Heart left ventricle (tissue), 16 donors: Measurements from ENCODE around the gene MFN1. TPM values are rescaled to one million over a fixed set of nuclear protein-coding genes. Genes with fewer than 3 reads are reported as not detected.

Source experiments
- ATAC-seq, 4 donors: fragments of 200-7000 bp; cut with Tn5 transposase; one replicate each; pipeline ENCODE4 v1.9.1; 2020 to 2022; ENCODE audit warnings: moderate library complexity in 4 of 4, mild to moderate bottlenecking in 3 of 4, moderate number of reproducible peaks in 1 of 4
- DNase-seq, 5 donors: peaks; one replicate each; pipeline ENCODE4 v3.0.0-alpha.2; 2020
- H3K27ac ChIP-seq, 12 donors: fragments of 200-600 bp; sonication (generic) in 4 of 12; one replicate each; pipeline versions ENCODE4 v1.5.0 to v1.8.0; 2016 to 2022; ENCODE audit warnings: mild to moderate bottlenecking in 2 of 12
- H3K27me3 ChIP-seq, 9 donors: fragments of 200-600 bp; sonication (generic) in 2 of 9; one replicate each; pipeline versions ENCODE4 v1.5.1 to v1.8.0; 2016 to 2022; ENCODE audit warnings: mild to moderate bottlenecking in 3 of 9
- H3K36me3 ChIP-seq, 9 donors: fragments of 200-600 bp; sonication (generic) in 2 of 9; one replicate each; pipeline versions ENCODE4 v1.5.0 to v1.8.0; 2018 to 2022; ENCODE audit warnings: mild to moderate bottlenecking in 2 of 9
- H3K4me1 ChIP-seq, 12 donors: fragments of 200-600 bp; sonication (generic) in 4 of 12; one replicate each; pipeline versions ENCODE4 v1.5.0 to v1.8.0; 2016 to 2022; ENCODE audit warnings: mild to moderate bottlenecking in 3 of 12
- H3K4me3 ChIP-seq, 12 donors: fragments of 200-600 bp; sonication (generic) in 4 of 12; one replicate each; pipeline versions ENCODE4 v1.5.0 to v1.8.0; 2017 to 2022; ENCODE audit warnings: mild to moderate bottlenecking in 9 of 12, moderate library complexity in 4 of 12
- H3K9me3 ChIP-seq, 12 donors: fragments of 200-600 bp; sonication (generic) in 4 of 12; one replicate each; pipeline versions ENCODE4 v1.5.0 to v1.8.0; 2016 to 2022; ENCODE audit warnings: mild to moderate bottlenecking in 1 of 12
- CTCF ChIP-seq, 12 donors: fragments of 200-600 bp; sonication (generic) in 4 of 12; IDR thresholded peaks; one replicate each; pipeline versions ENCODE4 v1.5.0 to v1.8.0; 2018 to 2022; ENCODE audit warnings: antibody characterized with exemption in 12 of 12, mild to moderate bottlenecking in 5 of 12
- POLR2A ChIP-seq, 2 donors: fragments of 450-650 bp; IDR thresholded peaks; one replicate each; pipeline ENCODE4 v1.6.1; 2017; ENCODE audit warnings: antibody characterized with exemption in 2 of 2, mild to moderate bottlenecking in 2 of 2, moderate library complexity in 2 of 2
- WGBS, 4 donors: extraction: QIAGEN DNeasy Blood & Tissue Kit in 2 of 4; methylation state at CpG; one replicate each; pipeline versions ENCODE4 v1.1.5 to v1.1.7; 2013 to 2018; 5-methylcytosine and 5-hydroxymethylcytosine counted together
- intact Hi-C, 10 donors: fragments of 100-400 bp; cut with DNase I; formaldehyde crosslinking; loops; one replicate each; pipeline versions ENCODE4 v1.11.1 to v1.14.2; 2022
- polyA plus RNA-seq, 2 donors: library from polyadenylated mRNA; stranded (reverse); fragments of 200-250 nt; gene quantifications; one replicate each; pipeline ENCODE4 v1.2.3, GENCODE V29; 2013
- total RNA-seq, 9 donors: library from RNA; depleted of rRNA in 2 of 9; stranded (reverse); fragments of >200 nt in 2 of 9; fragmentation: NEBNext Ultra II Directional in 3 of 9; extraction: Animal tissue kit (Norgen Biotek cat#: 25700) in 3 of 9; gene quantifications; one replicate each; pipeline versions ENCODE4 v1.1.0 to v1.2.4, GENCODE V29; 2016 to 2023
- donor health status: ischemic (EF 13 %, LVEDD 7.1; RV severe dilation, severe dysfunction).
- donor health status: healthy with polysubstance abuse.
- donor health status: DM: no; HTN: yes; CAD: no.
- donor health status: DM: no; HTN: no; CAD: no.
- donor health status: ischemic (EF 25% LVEDD 6.9; RV normal size, moderate dysfunction).
- donor health status: ischemic (EF 25% LVEDD 5.7; RV mildly dilated, moderate dysfunction).
- donor health status: healthy.
- donor health status: DM: yes; HTN: yes; CAD: no.
- donor health status: ischemic (EF 35%, LVEDD 5.7; RV mildly dilated, moderate dysfunction).
- donor health status: nonischemic (EF 11% LVEDD 7.7; RV severe dilation, severe dysfunction).
- donor health status: DM: yes; HTN: yes; CAD: no.
- donor health status: PGD.
- donor health status: ischemic (EF 29% LVEDD 5.4; RV normal size, mild dysfunction).
- donor health status: nonischemic (EF 23%, LVEDD 6.1; RV moderate dilation, normal function).

MFN1 gene
- total and polyA plus RNA-seq, 11 donors, result 10.8 to 78.0 (median 52.6) TPM

DNA sequence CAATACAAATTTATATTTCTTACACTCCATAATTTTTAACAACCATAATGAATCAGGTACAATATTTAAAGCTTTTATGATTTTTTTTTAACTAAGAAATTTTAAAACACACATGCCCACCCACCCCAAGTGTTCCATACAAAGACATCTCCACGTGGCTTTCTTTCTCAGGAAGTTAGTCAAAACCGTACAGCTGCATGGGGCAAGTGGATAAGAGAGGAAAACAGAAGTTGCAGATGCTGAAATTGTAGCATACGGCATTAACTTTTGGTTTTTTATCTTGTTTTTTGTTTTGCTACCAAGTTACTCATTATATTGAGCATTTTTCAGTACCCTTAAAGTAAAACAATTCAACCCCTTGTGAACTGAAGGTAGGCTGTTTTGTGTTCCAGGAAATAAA, 89.0 kb downstream of the MFN1 start:
- Histone ChIP-seq H3K9me3 (no peaks in the 10 kb centered on the region), H3K27me3 (no peaks in the 10 kb centered on the region), H3K4me1 (peaks cover 0 to 76% (median 24%) of the 10 kb centered on the region in 12 donors), H3K4me3 (no peak overlapping the region), H3K36me3 (peaks cover 0 to 15% (median 0%) of the 10 kb centered on the region in 9 donors), H3K27ac (peak overlapping the region in 1 of 12 donors; percentile 69)
- intact Hi-C loops, result no loop called here
- DNase-seq (no peak), ATAC-seq (no peak)
- WGBS, 4 donors, result 40 to 49% (median 47%) methylated on average over 3 of the region's 3 CpGs
- TF ChIP-seq CTCF (IDR thresholded peaks at IDR 0.05), result no peak
- TF ChIP-seq POLR2A (IDR thresholded peaks at IDR 0.05), result no peak

GRCh38 chr3:179438841-179439240, 91.3 kb downstream of the MFN1 start:
- DNase-seq (no peak), ATAC-seq (no peak)
- intact Hi-C loops, result no loop called here
- H3K4me1 ChIP-seq, result peaks cover 0 to 54% (median 8%) of the 10 kb centered on the region in 12 donors
- H3K27ac ChIP-seq, result peak overlapping the region in 1 of 12 donors; percentile 5
- H3K27me3 ChIP-seq, result no peaks in the 10 kb centered on the region
- TF ChIP-seq CTCF (IDR thresholded peaks at IDR 0.05) (no peak), POLR2A (IDR thresholded peaks at IDR 0.05) (no peak)
- WGBS, 4 donors, result 67 to 78% (median 76%) methylated on average over 5 of the region's 5 CpGs
- H3K9me3 ChIP-seq, result no peaks in the 10 kb centered on the region
- no peak overlapping the region for H3K4me3 ChIP-seq
- H3K36me3 ChIP-seq, result peaks cover 0 to 22% (median 0%) of the 10 kb centered on the region in 9 donors

Other genes with a start within 250 kb of the MFN1 start
- gene PIK3CA, start 199.4 kb upstream of the MFN1 start, total RNA-seq, result 10 to 100 TPM; 13.9 to 28.0 (median 21.4) TPM
- gene PIK3CA, start 199.4 kb upstream of the MFN1 start, polyA plus RNA-seq, result 10 to 100 TPM in 1 of 2 donors, 1 to 10 TPM in 1; 3.1 to 10.5 TPM
- 1 to 10 TPM in 4 of 9 donors, under 1 TPM in 5; 0.40 to 1.6 (median 0.75) TPM for gene KCNMB3, start 96.6 kb upstream of the MFN1 start, total RNA-seq
- 1 to 10 TPM; 1.3 to 1.6 TPM for gene KCNMB3, start 96.6 kb upstream of the MFN1 start, polyA plus RNA-seq
- 10 to 100 TPM; 27.1 to 46.0 (median 30.7) TPM for gene ZNF639, start 24.7 kb upstream of the MFN1 start, total RNA-seq
- gene ZNF639, start 24.7 kb upstream of the MFN1 start, polyA plus RNA-seq, result 10 to 100 TPM in 1 of 2 donors, 1 to 10 TPM in 1; 9.2 to 24.1 TPM
- gene GNB4, start 103.8 kb downstream of the MFN1 start, total RNA-seq, result 10 to 100 TPM in 8 of 9 donors, 1 to 10 TPM in 1; 7.2 to 75.1 (median 12.5) TPM
- gene GNB4, start 103.8 kb downstream of the MFN1 start, polyA plus RNA-seq, result 10 to 100 TPM in 1 of 2 donors, 1 to 10 TPM in 1; 6.1 to 15.3 TPM
- gene ACTL6A, start 215.2 kb downstream of the MFN1 start, total RNA-seq, result 10 to 100 TPM; 14.1 to 29.8 (median 19.8) TPM
- 10 to 100 TPM; 30.3 to 32.6 TPM for gene ACTL6A, start 215.2 kb downstream of the MFN1 start, polyA plus RNA-seq